ENCODE results near the gene SEMA3G.

Gene SEMA3G

GRCh38 chr3:52429031-52429430 is 15.9 kb downstream of the SEMA3G start:
- DNase-seq = no peak
- Histone ChIP-seq H3K9me3 (ENCODE audit: control extremely low read depth in 1 of 5, control insufficient read depth in 4 of 5, insufficient read depth in 2 of 5, low read depth in 1 of 5, low read length in 4 of 5) (no peaks in the 10 kb centered on the region), H3K27ac (ENCODE audit: insufficient read depth in 1 of 2, low read depth in 1 of 2, low read length in 2 of 2, poor library complexity in 1 of 2, severe bottlenecking in 2 of 2) (no peak overlapping the region), H3K4me3 (ENCODE audit: control insufficient read depth in 1 of 7, extremely low read depth in 1 of 7, insufficient read depth in 4 of 7, low read depth in 2 of 7, low read length in 6 of 7) (no peak overlapping the region), H3K4me1 (ENCODE audit: control extremely low read depth in 1 of 4, control insufficient read depth in 4 of 4, insufficient read depth in 4 of 4, low read length in 3 of 4) (no peaks in the 10 kb centered on the region), H3K27me3 (replicated peaks in 2 of 5; ENCODE audit: control insufficient read depth in 4 of 5, insufficient read depth in 5 of 5, low read length in 4 of 5) (peaks cover 0 to 1% (median 0%) of the 10 kb centered on the region in 5 experiments), H3K36me3 (ENCODE audit: control insufficient read depth in 4 of 4, insufficient read depth in 4 of 4, low read length in 3 of 4) (no peaks in the 10 kb centered on the region)
- CTCF ChIA-PET = interaction anchor here (1.1 to 25.7 kb wide), 8 partner anchors 9 to 130 kb away, joined by 3 to 477 read pairs (median 4); partner anchors contain the start of genes NISCH, SEMA3G and TNNC1
- 65% methylated on average over 2 of the region's 3 CpGs for WGBS (ENCODE audit: insufficient coverage)
- POLR2A ChIA-PET = interaction anchor here (0.6 kb wide), 1 partner anchor 45 kb away, joined by 3 read pairs; no protein-coding TSS in a partner anchor

- H3K4me3 ChIP-seq (ENCODE audit: control insufficient read depth in 1 of 7, extremely low read depth in 1 of 7, insufficient read depth in 4 of 7, low read depth in 2 of 7, low read length in 6 of 7) = no peak overlapping the region
- H3K27me3 ChIP-seq (replicated peaks in 2 of 5; ENCODE audit: control insufficient read depth in 4 of 5, insufficient read depth in 5 of 5, low read length in 4 of 5) = no peaks in the 10 kb centered on the region
- 12% methylated on average over 6 of the region's 7 CpGs for WGBS (ENCODE audit: insufficient coverage)
- no peaks in the 10 kb centered on the region for H3K36me3 ChIP-seq (ENCODE audit: control insufficient read depth in 4 of 4, insufficient read depth in 4 of 4, low read length in 3 of 4)
- no peak overlapping the region for H3K27ac ChIP-seq (ENCODE audit: insufficient read depth in 1 of 2, low read depth in 1 of 2, low read length in 2 of 2, poor library complexity in 1 of 2, severe bottlenecking in 2 of 2)
- peak; percentile 52 to 69 (median 63) for DNase-seq
- ChIA-PET POLR2A (no interaction called here), CTCF (interaction anchor here (0.6 to 25.7 kb wide), 10 partner anchors 9 to 131 kb away, joined by 3 to 477 read pairs (median 4); partner anchors contain the start of genes NISCH, SEMA3G and TNNC1)
- no peaks in the 10 kb centered on the region for H3K9me3 ChIP-seq (ENCODE audit: control extremely low read depth in 1 of 5, control insufficient read depth in 4 of 5, insufficient read depth in 2 of 5, low read depth in 1 of 5, low read length in 4 of 5)
- no peaks in the 10 kb centered on the region for H3K4me1 ChIP-seq (ENCODE audit: control extremely low read depth in 1 of 4, control insufficient read depth in 4 of 4, insufficient read depth in 4 of 4, low read length in 3 of 4)
Measured at GRCh38 chr3:52428151-52429005, 16.5 kb downstream of the SEMA3G start.

- H3K27me3 ChIP-seq (replicated peaks in 2 of 5; ENCODE audit: control insufficient read depth in 4 of 5, insufficient read depth in 5 of 5, low read length in 4 of 5) = no peaks in the 10 kb centered on the region
- H3K4me1 ChIP-seq (ENCODE audit: control extremely low read depth in 1 of 4, control insufficient read depth in 4 of 4, insufficient read depth in 4 of 4, low read length in 3 of 4) = no peaks in the 10 kb centered on the region
- ChIA-PET POLR2A (no interaction called here), CTCF (interaction anchor here (1.1 to 25.7 kb wide), 4 partner anchors 10 to 33 kb away, joined by 3 to 477 read pairs (median 12); partner anchors contain the start of genes NISCH, SEMA3G and TNNC1)
- no peak for DNase-seq
- H3K9me3 ChIP-seq (ENCODE audit: control extremely low read depth in 1 of 5, control insufficient read depth in 4 of 5, insufficient read depth in 2 of 5, low read depth in 1 of 5, low read length in 4 of 5) = no peaks in the 10 kb centered on the region
- H3K36me3 ChIP-seq (ENCODE audit: control insufficient read depth in 4 of 4, insufficient read depth in 4 of 4, low read length in 3 of 4) = peaks cover 0 to 21% (median 8%) of the 10 kb centered on the region in 4 experiments
- 84% methylated on average over 4 of the region's 5 CpGs for WGBS (ENCODE audit: insufficient coverage)
- H3K4me3 ChIP-seq (ENCODE audit: control insufficient read depth in 1 of 7, extremely low read depth in 1 of 7, insufficient read depth in 4 of 7, low read depth in 2 of 7, low read length in 6 of 7) = no peak overlapping the region
- H3K27ac ChIP-seq (ENCODE audit: insufficient read depth in 1 of 2, low read depth in 1 of 2, low read length in 2 of 2, poor library complexity in 1 of 2, severe bottlenecking in 2 of 2) = no peak overlapping the region
Measured at GRCh38 chr3:52423173-52423572, 21.7 kb downstream of the SEMA3G start.

GRCh38 chr3:52422669-52423068 is 22.2 kb downstream of the SEMA3G start:
- Histone ChIP-seq H3K36me3 (ENCODE audit: control insufficient read depth in 4 of 4, insufficient read depth in 4 of 4, low read length in 3 of 4) (peaks cover 0 to 21% (median 8%) of the 10 kb centered on the region in 4 experiments), H3K27ac (ENCODE audit: insufficient read depth in 1 of 2, low read depth in 1 of 2, low read length in 2 of 2, poor library complexity in 1 of 2, severe bottlenecking in 2 of 2) (no peak overlapping the region), H3K4me1 (ENCODE audit: control extremely low read depth in 1 of 4, control insufficient read depth in 4 of 4, insufficient read depth in 4 of 4, low read length in 3 of 4) (no peaks in the 10 kb centered on the region), H3K9me3 (ENCODE audit: control extremely low read depth in 1 of 5, control insufficient read depth in 4 of 5, insufficient read depth in 2 of 5, low read depth in 1 of 5, low read length in 4 of 5) (no peaks in the 10 kb centered on the region), H3K4me3 (ENCODE audit: control insufficient read depth in 1 of 7, extremely low read depth in 1 of 7, insufficient read depth in 4 of 7, low read depth in 2 of 7, low read length in 6 of 7) (no peak overlapping the region), H3K27me3 (replicated peaks in 2 of 5; ENCODE audit: control insufficient read depth in 4 of 5, insufficient read depth in 5 of 5, low read length in 4 of 5) (no peaks in the 10 kb centered on the region)
- ChIA-PET POLR2A (no interaction called here), CTCF (interaction anchor here (1.1 to 25.7 kb wide), 4 partner anchors 10 to 34 kb away, joined by 3 to 477 read pairs (median 12); partner anchors contain the start of genes NISCH, SEMA3G and TNNC1)
- 100% methylated on average over 1 of the region's 3 CpGs for WGBS (ENCODE audit: insufficient coverage)
- DNase-seq = no peak

- H3K4me3 ChIP-seq (ENCODE audit: control insufficient read depth in 1 of 7, extremely low read depth in 1 of 7, insufficient read depth in 4 of 7, low read depth in 2 of 7, low read length in 6 of 7) = no peak overlapping the region
- no peak for DNase-seq
- POLR2A ChIA-PET = no interaction called here
- 100% methylated on average over 2 of the region's 2 CpGs for WGBS (ENCODE audit: insufficient coverage)
- no peaks in the 10 kb centered on the region for H3K9me3 ChIP-seq (ENCODE audit: control extremely low read depth in 1 of 5, control insufficient read depth in 4 of 5, insufficient read depth in 2 of 5, low read depth in 1 of 5, low read length in 4 of 5)
- H3K36me3 ChIP-seq (ENCODE audit: control insufficient read depth in 4 of 4, insufficient read depth in 4 of 4, low read length in 3 of 4) = peaks cover 0 to 27% (median 10%) of the 10 kb centered on the region in 4 experiments
- CTCF ChIA-PET = interaction anchor here (1.1 to 25.7 kb wide), 5 partner anchors 8 to 28 kb away, joined by 3 to 477 read pairs (median 5); partner anchors contain the start of genes NISCH, SEMA3G and TNNC1
- H3K27ac ChIP-seq (ENCODE audit: insufficient read depth in 1 of 2, low read depth in 1 of 2, low read length in 2 of 2, poor library complexity in 1 of 2, severe bottlenecking in 2 of 2) = no peak overlapping the region
- no peaks in the 10 kb centered on the region for H3K4me1 ChIP-seq (ENCODE audit: control extremely low read depth in 1 of 4, control insufficient read depth in 4 of 4, insufficient read depth in 4 of 4, low read length in 3 of 4)
- H3K27me3 ChIP-seq (replicated peaks in 2 of 5; ENCODE audit: control insufficient read depth in 4 of 5, insufficient read depth in 5 of 5, low read length in 4 of 5) = no peaks in the 10 kb centered on the region
Measured at GRCh38 chr3:52420388-52420787, 24.5 kb downstream of the SEMA3G start.

- ChIA-PET POLR2A (no interaction called here), CTCF (interaction anchor here (0.7 to 25.7 kb wide), 4 partner anchors 9 to 32 kb away, joined by 3 to 477 read pairs (median 4); partner anchors contain the start of genes NISCH, SEMA3G and TNNC1)
- Histone ChIP-seq H3K4me3 (ENCODE audit: control insufficient read depth in 1 of 7, extremely low read depth in 1 of 7, insufficient read depth in 4 of 7, low read depth in 2 of 7, low read length in 6 of 7) (no peak overlapping the region), H3K27me3 (replicated peaks in 2 of 5; ENCODE audit: control insufficient read depth in 4 of 5, insufficient read depth in 5 of 5, low read length in 4 of 5) (no peaks in the 10 kb centered on the region), H3K4me1 (ENCODE audit: control extremely low read depth in 1 of 4, control insufficient read depth in 4 of 4, insufficient read depth in 4 of 4, low read length in 3 of 4) (peaks cover 10 to 33% (median 24%) of the 10 kb centered on the region in 4 experiments), H3K9me3 (ENCODE audit: control extremely low read depth in 1 of 5, control insufficient read depth in 4 of 5, insufficient read depth in 2 of 5, low read depth in 1 of 5, low read length in 4 of 5) (no peaks in the 10 kb centered on the region), H3K27ac (ENCODE audit: insufficient read depth in 1 of 2, low read depth in 1 of 2, low read length in 2 of 2, poor library complexity in 1 of 2, severe bottlenecking in 2 of 2) (no peak overlapping the region), H3K36me3 (ENCODE audit: control insufficient read depth in 4 of 4, insufficient read depth in 4 of 4, low read length in 3 of 4) (peaks cover 0 to 26% (median 18%) of the 10 kb centered on the region in 4 experiments)
- no CpG with 5 or more reads among the region's 3 CpGs for WGBS (ENCODE audit: insufficient coverage)
- DNase-seq = no peak
Measured at GRCh38 chr3:52415800-52416199, 29.1 kb downstream of the SEMA3G start.
